ENCODE results near the gene ENAM. TPM values are rescaled to one million over a fixed set of nuclear protein-coding genes. Genes with fewer than 3 reads are reported as not detected.

Gene ENAM, protein sequence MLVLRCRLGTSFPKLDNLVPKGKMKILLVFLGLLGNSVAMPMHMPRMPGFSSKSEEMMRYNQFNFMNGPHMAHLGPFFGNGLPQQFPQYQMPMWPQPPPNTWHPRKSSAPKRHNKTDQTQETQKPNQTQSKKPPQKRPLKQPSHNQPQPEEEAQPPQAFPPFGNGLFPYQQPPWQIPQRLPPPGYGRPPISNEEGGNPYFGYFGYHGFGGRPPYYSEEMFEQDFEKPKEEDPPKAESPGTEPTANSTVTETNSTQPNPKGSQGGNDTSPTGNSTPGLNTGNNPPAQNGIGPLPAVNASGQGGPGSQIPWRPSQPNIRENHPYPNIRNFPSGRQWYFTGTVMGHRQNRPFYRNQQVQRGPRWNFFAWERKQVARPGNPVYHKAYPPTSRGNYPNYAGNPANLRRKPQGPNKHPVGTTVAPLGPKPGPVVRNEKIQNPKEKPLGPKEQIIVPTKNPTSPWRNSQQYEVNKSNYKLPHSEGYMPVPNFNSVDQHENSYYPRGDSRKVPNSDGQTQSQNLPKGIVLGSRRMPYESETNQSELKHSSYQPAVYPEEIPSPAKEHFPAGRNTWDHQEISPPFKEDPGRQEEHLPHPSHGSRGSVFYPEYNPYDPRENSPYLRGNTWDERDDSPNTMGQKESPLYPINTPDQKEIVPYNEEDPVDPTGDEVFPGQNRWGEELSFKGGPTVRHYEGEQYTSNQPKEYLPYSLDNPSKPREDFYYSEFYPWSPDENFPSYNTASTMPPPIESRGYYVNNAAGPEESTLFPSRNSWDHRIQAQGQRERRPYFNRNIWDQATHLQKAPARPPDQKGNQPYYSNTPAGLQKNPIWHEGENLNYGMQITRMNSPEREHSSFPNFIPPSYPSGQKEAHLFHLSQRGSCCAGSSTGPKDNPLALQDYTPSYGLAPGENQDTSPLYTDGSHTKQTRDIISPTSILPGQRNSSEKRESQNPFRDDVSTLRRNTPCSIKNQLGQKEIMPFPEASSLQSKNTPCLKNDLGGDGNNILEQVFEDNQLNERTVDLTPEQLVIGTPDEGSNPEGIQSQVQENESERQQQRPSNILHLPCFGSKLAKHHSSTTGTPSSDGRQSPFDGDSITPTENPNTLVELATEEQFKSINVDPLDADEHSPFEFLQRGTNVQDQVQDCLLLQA
- total RNA-seq: not detected in 2 replicates

GRCh38 chr4:70628444-70628843 lies at the start of gene ENAM:
ENAM (plus strand) TSS chr4:70628744; CDS start chr4:70629501, 757 bp downstream.

DNA sequence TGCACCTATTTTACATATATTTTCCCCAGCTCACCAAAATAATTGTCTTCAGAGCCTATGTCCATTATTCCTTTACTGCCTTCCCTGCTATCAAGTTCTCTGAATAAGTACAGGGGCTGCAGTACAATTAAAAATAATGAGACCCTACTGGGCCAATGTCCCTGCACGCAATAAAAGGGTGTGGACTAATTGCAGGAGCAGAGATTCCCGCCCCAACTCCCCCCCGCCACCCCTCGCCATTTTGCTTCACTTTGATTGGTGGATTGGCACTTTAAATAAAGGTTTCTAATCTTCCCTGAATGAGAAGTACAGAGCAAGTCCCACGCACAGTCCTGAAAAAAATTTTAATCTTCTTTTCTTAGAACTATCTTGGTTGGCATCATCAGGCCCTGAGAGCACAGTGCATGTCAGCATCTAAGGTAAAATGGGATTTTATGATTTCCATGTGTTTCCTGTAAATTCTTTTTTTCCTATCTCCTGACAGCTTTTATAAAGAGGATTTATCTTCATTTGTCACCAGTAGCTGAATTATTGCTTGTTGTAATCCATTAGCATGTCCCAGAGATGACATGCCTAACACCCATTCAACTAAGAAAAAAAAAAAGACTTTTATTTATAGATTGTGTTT lies 36.5 kb upstream of the ENAM start, which contains the start of gene AMBN:
AMBN (plus strand) TSS at position 302 of the 628 bp plus-strand sequence; CDS start at position 405, 103 bp downstream.

GRCh38 chr4:70666369-70666768 lies 37.8 kb downstream of the ENAM start, which contains the start of gene JCHAIN:
JCHAIN (minus strand) TSS chr4:70666508; CDS start chr4:70666490, 18 bp downstream.

DNA sequence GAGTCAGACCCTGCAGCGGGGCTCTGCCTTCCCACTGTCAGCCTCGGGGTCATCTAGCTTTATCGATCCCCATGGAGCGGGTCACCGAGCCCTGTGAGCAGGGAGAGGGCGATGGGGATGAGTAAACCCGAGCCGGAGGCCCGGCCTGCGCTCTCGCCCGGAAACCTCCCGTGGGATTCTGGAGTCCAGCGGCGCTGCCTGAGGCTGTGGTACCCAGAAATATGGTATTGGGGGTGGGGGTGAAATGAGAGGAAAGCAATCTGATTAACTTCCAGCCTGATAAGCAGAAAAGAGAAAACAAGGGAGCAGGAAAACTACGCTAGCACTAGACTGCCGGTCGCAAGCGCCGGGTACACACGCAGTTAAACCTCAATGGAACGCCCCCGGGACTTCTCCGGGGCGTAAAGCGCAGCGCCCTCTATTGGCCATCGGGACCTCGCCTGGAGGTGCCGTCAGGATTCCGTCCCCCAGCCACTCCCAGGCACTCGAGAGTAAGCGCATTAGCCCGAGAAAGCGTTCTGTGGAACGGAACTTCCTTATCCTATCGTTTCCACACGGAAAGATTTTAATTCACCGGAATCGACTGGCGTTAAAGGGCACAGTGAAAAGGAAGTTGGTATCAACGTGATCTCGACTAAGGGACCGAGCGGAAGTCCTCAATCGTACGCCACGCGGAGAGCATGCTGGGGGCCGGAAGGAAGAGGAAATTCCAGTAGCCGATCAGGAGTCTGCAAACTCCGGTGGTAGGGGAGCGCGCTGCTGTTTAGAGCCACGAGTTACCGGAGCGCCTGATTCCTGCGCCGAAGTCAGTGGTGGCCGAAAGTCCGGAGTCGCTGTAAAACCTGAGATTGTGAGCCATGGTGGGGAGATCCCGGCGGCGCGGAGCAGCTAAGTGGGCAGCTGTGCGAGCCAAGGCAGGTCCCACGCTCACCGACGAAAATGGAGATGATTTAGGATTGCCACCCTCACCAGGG lies 59.6 kb downstream of the ENAM start, which contains the start of gene UTP3:
UTP3 (plus strand) TSS at position 712 of the 974 bp plus-strand sequence; CDS start at position 858, 146 bp downstream.

Other genes starting within 250 kb of the ENAM start
- not detected in 2 replicates for gene SMR3B, start 245.6 kb upstream of the ENAM start, total RNA-seq
- not detected in 2 replicates for gene OPRPN, start 230.8 kb upstream of the ENAM start, total RNA-seq
- not detected in 2 replicates for gene MUC7, start 156.5 kb upstream of the ENAM start, total RNA-seq
- not detected in 2 replicates for gene AMTN, start 110.2 kb upstream of the ENAM start, total RNA-seq
- not detected in 2 replicates for gene AMBN, start 36.5 kb upstream of the ENAM start, total RNA-seq
- 1.3 TPM in 1 of 2 replicates, not detected in the other for gene JCHAIN, start 37.8 kb downstream of the ENAM start, total RNA-seq
- 16.3 and 18.0 TPM in 2 replicates for gene UTP3, start 59.8 kb downstream of the ENAM start, total RNA-seq
- 16.3 and 29.9 TPM in 2 replicates for gene RUFY3, start 93.2 kb downstream of the ENAM start, total RNA-seq
- gene GRSF1, start 211.1 kb downstream of the ENAM start, total RNA-seq: 69.7 and 79.9 TPM in 2 replicates